GM10248 (cell line): ENCODE results near the gene LSAMP.

Experiments used
- CTCF ChIA-PET: fragments of 300-600 bp; sonication (Branson Sonifier 250); formaldehyde crosslinking; extraction: SDS; loops from one replicate; lab custom pipeline; 2021; ENCODE audit warnings: antibody characterized with exemption; lab: Yijun Ruan, JAX
- POLR2A ChIA-PET: fragments of 350-650 bp; sonication (Branson Sonifier 250); formaldehyde crosslinking; extraction: SDS; loops from one replicate; lab custom pipeline; 2020; ENCODE audit warnings: antibody characterized with exemption; lab: Yijun Ruan, JAX
- DNase-seq: peaks from one replicate; pipeline ENCODE4 v3.0.0; 2012; ENCODE audit errors: extremely low spot score
- TF ChIP-seq, protein P1 (sequence below): IDR thresholded peaks from 2 replicates; pipeline ENCODE4 v1.5.1; 2012; ENCODE audit warnings: mild to moderate bottlenecking, low read depth; ENCODE audit errors: extremely low read depth, missing control alignments, control extremely low read depth

The LSAMP gene

GRCh38 chr3:116018646-116019045 lies 426.6 kb downstream of the LSAMP start:
- TF ChIP-seq, protein P1, sequence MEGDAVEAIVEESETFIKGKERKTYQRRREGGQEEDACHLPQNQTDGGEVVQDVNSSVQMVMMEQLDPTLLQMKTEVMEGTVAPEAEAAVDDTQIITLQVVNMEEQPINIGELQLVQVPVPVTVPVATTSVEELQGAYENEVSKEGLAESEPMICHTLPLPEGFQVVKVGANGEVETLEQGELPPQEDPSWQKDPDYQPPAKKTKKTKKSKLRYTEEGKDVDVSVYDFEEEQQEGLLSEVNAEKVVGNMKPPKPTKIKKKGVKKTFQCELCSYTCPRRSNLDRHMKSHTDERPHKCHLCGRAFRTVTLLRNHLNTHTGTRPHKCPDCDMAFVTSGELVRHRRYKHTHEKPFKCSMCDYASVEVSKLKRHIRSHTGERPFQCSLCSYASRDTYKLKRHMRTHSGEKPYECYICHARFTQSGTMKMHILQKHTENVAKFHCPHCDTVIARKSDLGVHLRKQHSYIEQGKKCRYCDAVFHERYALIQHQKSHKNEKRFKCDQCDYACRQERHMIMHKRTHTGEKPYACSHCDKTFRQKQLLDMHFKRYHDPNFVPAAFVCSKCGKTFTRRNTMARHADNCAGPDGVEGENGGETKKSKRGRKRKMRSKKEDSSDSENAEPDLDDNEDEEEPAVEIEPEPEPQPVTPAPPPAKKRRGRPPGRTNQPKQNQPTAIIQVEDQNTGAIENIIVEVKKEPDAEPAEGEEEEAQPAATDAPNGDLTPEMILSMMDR, result no peak
- ChIA-PET CTCF (no interaction called here), POLR2A (no interaction called here)
- DNase-seq, result no peak

DNA sequence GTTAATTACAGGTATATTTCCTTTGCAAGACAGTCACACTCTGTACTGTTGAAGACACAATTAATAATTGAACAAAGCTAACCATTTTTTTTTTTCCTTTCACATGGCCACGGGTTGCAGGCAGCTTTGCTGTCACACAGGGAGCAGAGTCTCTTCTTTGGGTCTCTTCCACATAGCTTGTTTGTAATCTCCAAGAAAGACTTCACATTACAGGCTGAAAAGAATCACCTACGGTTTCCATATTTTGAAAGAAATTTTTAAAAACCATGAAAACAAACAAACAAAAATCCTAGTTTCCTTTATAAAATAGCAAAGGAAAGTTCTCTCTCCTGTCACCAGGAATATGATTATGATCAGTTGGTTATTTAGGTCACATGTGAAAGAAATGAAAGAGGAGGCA lies 429.4 kb downstream of the LSAMP start:
- CTCF ChIA-PET, result interaction anchor here (1.4 to 1.5 kb wide), 2 partner anchors 14 to 28 kb away, joined by 4 to 5 read pairs; no protein-coding TSS in a partner anchor
- TF ChIP-seq, protein P1, result no peak
- POLR2A ChIA-PET, result no interaction called here
- no peak for DNase-seq

DNA sequence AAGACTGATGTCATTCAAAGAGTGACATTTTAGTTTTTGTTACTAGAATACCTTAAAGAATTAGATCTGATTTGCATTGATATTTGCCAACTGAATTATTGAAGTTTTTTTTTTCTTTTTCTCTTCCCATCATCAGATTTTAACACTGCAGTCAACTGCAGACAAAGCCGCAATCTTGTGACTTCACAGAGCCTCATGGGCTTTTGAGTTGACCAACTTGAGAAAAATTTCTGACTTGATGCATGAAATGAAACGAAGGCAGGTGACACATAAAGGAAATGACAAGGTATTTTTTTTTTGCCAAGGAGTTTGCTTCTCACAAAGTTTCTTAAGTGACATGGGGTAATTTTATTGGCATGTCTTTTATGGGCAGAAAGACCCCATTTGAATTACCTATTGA lies 438.3 kb downstream of the LSAMP start:
- no peak for DNase-seq
- POLR2A ChIA-PET, result no interaction called here
- TF ChIP-seq, protein P1, result no peak
- CTCF ChIA-PET, result no interaction called here

DNA sequence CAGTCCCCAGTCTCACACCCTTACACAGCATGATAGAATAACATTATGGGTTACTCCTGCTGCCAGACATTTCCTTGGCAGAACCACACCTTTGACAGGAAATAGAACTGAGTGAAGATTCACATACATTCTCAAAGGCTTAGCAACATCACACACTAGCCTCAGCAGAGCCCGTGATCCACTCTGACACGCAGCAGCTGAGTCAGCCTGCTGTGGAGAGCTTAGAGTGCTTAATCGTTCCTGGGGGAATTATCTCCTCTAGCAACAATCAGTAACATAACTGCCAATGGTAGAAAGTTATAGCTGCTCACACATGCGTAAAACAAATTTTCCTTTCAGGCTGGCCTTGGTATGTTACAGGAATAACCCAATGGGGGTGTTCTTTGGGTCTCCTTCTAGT lies 439.9 kb downstream of the LSAMP start:
- CTCF ChIA-PET, result interaction anchor here (1.1 to 1.4 kb wide), 3 partner anchors 15 to 41 kb away, joined by 3 read pairs; no protein-coding TSS in a partner anchor
- POLR2A ChIA-PET, result no interaction called here
- TF ChIP-seq, protein P1, result no peak
- DNase-seq, result no peak

- TF ChIP-seq, protein P1, result no peak
- no peak for DNase-seq
- POLR2A ChIA-PET, result no interaction called here
- CTCF ChIA-PET, result interaction anchor here (0.8 to 3.5 kb wide), 6 partner anchors 8 to 326 kb away, joined by 3 to 14 read pairs (median 3); no protein-coding TSS in a partner anchor
Observed at GRCh38 chr3:116002235-116002634, 443.1 kb downstream of the LSAMP start.

DNA sequence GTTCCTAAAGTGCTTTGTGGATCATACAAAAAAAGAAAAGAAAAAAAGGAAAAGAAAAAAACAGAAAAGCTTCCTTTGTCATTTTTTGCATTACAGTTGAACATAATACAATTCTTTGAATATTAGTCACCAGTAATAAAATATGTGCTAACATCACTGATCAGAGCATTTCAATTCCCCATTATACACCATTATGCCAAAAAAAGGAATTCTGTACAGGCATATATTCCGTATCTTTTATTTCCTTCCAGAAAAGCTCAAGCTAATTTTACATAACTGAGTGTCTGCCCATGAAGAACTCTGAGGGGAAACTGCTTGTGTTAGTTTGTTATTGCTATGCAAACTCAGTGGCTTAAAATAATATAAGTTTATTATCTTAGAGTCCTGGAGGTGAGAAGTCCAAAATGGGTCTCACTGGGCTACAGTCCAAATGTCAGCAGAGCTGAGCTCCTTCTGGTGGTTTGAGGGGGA lies 444.1 kb downstream of the LSAMP start:
- POLR2A ChIA-PET, result no interaction called here
- TF ChIP-seq, protein P1, result no peak
- DNase-seq, result no peak
- CTCF ChIA-PET, result interaction anchor here (1.2 to 3.5 kb wide), 4 partner anchors 10 to 29 kb away, joined by 3 to 14 read pairs (median 5); no protein-coding TSS in a partner anchor
